ENCODE results near the gene SGCA.

DNA sequence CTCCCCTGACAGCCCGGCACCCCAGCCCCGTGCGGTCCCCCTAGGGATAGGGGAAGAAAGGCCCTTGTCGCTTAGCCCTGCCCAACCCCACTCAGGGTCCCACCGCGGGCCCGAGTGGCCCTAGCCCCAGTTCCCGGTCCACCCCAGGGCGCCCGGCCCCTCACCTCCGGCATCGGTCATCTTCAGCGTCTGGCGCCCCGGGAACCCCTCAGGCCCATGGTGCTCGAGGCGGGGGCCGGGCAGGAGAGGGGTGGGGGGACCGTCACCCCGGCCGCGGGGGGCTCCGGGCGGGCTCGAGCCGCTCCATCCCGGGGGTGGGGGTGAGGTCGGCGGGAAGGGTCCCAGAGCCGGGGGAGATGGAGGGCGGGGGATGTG lies 36.5 kb upstream of the SGCA start:
- TF ChIP-seq, protein P1, sequence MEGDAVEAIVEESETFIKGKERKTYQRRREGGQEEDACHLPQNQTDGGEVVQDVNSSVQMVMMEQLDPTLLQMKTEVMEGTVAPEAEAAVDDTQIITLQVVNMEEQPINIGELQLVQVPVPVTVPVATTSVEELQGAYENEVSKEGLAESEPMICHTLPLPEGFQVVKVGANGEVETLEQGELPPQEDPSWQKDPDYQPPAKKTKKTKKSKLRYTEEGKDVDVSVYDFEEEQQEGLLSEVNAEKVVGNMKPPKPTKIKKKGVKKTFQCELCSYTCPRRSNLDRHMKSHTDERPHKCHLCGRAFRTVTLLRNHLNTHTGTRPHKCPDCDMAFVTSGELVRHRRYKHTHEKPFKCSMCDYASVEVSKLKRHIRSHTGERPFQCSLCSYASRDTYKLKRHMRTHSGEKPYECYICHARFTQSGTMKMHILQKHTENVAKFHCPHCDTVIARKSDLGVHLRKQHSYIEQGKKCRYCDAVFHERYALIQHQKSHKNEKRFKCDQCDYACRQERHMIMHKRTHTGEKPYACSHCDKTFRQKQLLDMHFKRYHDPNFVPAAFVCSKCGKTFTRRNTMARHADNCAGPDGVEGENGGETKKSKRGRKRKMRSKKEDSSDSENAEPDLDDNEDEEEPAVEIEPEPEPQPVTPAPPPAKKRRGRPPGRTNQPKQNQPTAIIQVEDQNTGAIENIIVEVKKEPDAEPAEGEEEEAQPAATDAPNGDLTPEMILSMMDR (IDR thresholded peaks at IDR 0.05; ENCODE audit: low read length), result no peak
- TF ChIP-seq EZH2 (IDR thresholded peaks at IDR 0.05; ENCODE audit: borderline replicate concordance, low read length), result no peak
